HG03175 (cell line): ENCODE measurements around the gene TYMP.

ENCODE experiments used
- ATAC-seq: cut with Tn5 transposase; IDR thresholded peaks from one replicate; pipeline ENCODE4 v1.9.1; 2021; ENCODE audit warnings: mild to moderate bottlenecking, moderate library complexity; ENCODE audit not compliant: unreplicated experiment

TYMP gene

GRCh38 chr22:50485221-50486131 is 44.3 kb downstream of the TYMP start:
- no peak for ATAC-seq

DNA sequence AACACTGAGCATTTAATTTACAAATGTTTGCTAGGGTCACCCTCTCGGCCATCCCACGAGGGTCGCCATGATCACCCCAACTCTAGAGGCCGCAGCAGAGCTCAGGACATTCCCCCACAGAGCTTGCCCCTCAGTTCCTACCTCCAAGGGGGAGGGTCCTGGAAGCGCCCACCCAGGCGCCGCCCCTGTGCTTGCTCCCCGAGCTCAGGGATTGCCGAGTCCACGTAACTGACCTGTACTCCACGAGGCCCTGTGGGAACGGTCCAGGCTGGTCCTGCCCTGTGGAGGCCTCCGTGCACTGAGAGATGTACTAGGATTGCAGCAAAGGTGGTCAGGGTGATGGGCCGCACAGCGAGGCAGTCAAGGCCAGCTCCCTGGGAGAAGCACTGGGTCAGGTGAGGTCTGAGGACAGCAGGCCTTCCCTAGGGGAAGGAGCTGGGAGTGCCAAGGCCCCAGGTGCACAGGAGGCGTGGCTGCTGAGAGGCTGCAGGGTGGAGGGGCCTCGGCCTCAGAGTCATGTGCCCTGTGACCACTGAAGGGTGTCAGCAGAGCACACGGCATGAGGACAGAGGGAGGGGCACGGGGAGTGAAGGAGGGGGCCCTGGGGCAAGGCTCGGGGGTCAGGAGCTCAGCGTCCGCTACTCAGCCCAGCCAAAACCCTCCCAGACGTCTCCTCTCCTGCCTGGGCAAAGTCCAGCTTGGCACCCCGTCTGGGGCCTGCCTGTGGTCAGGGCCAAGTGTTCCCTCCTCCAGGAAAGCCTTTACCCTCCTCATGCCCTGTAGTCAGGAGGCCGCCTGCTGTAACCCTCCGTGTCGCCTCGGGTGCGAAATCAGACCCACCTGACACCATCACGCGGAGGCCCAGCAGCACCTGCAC is 45.6 kb downstream of the TYMP start:
- ATAC-seq: no peak

DNA sequence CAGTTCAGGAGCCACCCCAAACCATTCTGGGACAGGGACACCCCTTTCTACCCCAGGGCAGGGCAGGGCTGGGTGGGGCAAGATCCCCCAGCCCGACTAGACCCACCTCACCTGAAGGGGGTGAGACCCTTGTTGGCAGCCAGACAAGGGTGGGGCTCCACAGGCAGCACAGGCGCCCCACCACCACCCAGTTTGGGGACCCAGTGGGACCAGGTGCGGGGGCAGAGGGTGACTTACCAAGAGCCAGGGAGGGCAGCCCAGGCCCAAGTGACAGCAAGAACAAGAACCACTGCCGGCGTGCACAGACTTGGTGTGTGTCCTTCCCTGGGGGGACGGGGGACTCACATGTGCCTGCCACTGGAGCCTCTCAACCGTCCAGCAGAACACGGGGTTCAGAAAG is 46.3 kb downstream of the TYMP start:
- ATAC-seq: no peak

- ATAC-seq: no peak
Observed at GRCh38 chr22:50483106-50483505, 46.7 kb downstream of the TYMP start.

DNA sequence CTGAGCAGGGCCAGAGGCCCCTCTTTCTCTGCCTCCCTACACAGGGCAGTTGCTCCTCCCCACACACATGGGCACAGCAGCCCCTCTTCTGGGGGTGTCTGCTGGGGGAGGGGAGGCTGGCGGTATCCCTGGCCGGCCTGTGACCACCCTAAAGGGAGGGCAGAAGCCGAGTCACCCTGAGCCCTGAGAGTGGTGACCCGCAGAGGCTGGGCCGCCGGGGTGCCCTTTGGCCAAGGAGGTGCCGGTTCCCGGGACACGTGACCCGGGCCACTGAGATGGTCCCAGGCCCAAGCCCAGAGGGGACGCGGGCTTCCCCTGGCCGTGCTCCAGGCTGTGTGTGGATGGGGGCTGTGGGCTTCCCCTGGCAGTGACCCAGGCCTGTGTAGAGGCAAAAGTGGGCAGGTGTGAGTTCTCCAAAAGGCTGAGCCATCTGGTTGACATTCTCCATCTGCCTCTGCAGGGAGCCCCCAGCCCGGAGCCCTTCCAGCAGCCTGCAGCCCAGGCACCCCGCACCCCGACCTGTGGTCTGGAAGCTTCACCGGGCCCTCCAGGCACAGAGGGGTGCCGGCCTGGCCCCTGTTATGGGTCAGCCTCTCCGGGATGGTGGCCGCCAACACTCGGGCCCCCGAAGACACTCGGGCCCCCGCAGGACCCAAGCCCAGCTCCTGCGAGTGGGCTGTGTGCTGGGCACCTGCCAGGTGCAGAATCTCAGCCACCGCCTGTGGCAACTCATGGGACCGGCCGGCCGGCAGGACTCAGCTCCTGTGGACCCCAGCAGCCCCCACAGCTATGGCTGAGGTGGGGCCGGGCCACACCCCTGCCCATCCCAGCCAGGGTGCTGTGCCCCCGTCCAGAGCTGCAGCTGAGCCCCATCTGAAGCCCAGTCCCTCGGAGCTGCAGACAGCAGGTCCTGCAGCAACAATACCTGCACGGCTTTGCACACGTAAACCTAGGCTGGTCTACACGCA is 47.4 kb downstream of the TYMP start:
- no peak for ATAC-seq

- ATAC-seq: no peak
Observed at GRCh38 chr22:50481440-50482106, 48.2 kb downstream of the TYMP start, which contains the start of gene ADM2. Gene ADM2 (plus strand): TSS chr22:50481543. CDS start chr22:50481848, 305 bp downstream.

GRCh38 chr22:50481045-50481439 is 48.8 kb downstream of the TYMP start:
- no peak for ATAC-seq

GRCh38 chr22:50479721-50480120 is 50.1 kb downstream of the TYMP start:
- ATAC-seq: no peak

DNA sequence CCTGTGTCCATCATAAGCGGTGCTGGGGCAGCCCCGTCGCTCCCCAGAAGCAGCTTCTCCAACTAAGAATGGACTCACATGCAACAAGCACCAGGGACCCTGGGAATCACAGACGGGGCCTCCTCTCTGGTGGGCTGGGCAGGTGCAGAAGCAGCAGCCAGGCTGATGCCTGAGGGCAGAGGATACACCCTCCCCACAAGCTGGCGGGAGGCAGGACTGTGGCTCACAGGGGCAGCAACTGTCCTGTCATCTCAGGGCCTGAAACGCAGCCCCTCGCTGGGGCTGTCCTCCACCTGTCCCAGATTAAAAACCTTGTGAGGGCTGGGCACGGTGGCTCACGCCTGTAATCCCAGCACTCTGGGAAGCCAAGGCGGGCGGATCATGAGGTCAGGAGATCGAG is 51.9 kb downstream of the TYMP start:
- no peak for ATAC-seq

DNA sequence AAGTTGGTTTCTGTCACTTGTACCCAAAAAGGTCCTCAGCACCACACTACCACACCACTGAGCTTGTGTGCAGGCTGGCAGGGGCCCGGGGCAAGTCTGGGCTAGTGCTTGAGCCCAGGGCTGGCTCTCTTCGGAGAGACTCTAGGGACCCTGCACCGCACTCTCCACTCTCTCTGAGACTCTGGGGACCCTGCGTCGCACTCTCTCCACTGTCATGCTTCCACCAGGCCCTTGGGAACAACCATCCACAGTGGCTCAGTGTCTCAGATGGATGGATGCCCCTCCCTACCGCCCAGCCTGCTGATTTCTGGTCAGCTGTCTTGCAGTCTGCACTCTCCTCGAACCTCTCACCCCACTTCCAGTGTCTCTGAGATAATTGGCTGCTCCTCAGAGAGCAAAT is 52.9 kb downstream of the TYMP start:
- ATAC-seq: no peak
